HG02759 (cell line): Measurements from ENCODE around the gene SOBP.
"Not testable (repeated sequence)": the region's sequence is repeated elsewhere in the genome, so short reads cannot be mapped to it uniquely, and the experiment has no call there.

Experiments
- ATAC-seq: cut with Tn5 transposase; IDR thresholded peaks from one replicate; pipeline ENCODE4 v1.9.1; 2021; ENCODE audit warnings: mild to moderate bottlenecking, moderate library complexity; ENCODE audit not compliant: unreplicated experiment

The SOBP gene, protein sequence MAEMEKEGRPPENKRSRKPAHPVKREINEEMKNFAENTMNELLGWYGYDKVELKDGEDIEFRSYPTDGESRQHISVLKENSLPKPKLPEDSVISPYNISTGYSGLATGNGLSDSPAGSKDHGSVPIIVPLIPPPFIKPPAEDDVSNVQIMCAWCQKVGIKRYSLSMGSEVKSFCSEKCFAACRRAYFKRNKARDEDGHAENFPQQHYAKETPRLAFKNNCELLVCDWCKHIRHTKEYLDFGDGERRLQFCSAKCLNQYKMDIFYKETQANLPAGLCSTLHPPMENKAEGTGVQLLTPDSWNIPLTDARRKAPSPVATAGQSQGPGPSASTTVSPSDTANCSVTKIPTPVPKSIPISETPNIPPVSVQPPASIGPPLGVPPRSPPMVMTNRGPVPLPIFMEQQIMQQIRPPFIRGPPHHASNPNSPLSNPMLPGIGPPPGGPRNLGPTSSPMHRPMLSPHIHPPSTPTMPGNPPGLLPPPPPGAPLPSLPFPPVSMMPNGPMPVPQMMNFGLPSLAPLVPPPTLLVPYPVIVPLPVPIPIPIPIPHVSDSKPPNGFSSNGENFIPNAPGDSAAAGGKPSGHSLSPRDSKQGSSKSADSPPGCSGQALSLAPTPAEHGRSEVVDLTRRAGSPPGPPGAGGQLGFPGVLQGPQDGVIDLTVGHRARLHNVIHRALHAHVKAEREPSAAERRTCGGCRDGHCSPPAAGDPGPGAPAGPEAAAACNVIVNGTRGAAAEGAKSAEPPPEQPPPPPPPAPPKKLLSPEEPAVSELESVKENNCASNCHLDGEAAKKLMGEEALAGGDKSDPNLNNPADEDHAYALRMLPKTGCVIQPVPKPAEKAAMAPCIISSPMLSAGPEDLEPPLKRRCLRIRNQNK

DNA sequence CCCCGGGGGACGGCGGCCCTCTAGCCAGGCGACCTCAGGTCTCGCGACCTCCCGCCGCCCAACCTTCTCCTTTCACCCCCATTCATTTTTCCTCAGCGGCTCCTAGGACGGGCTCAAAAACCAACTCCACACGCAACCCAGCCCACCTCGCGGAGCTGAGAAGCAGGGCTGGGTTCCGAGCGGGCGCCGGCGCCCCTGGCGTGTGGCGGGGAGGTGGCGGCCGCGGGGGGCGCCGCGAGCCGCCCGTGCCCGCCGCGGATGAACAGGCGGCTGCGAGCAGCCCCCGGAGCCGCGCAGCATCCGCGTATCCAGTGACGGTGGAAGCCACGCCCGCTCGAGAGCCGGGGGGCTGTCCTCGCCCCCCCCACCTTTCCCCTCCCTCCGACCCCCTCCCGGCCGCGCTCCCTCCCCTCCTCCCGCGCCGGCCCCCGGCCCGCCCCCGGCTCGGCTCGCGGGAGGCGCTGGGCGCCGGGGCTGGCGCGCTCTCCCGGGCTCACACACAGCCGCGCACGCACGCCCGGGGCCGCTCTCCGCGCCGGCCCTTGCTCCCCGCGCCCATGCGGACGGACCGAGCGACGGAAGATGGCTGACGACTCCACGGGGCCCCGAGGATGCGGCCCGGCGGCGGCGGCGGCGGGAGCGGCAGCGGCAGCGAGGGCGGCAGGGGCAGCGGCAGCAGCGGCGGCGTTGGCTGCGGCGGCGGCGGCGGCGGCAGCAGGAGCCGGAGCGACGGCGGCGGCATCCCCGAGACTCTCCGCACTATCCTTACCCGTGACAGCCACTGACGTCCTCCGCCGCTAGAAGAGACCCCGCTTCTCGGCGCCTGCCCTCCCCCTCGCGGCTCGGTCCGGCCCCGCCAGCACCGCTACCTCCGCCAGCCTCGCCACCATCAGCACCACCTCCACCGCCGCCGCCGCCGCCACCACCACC lies at the start of gene SOBP:
Gene SOBP, plus strand, starts transcription at position 482 of the 930 bp plus-strand sequence. CDS start 500 bp downstream, outside the sequence.
- ATAC-seq: peak; percentile 60

DNA sequence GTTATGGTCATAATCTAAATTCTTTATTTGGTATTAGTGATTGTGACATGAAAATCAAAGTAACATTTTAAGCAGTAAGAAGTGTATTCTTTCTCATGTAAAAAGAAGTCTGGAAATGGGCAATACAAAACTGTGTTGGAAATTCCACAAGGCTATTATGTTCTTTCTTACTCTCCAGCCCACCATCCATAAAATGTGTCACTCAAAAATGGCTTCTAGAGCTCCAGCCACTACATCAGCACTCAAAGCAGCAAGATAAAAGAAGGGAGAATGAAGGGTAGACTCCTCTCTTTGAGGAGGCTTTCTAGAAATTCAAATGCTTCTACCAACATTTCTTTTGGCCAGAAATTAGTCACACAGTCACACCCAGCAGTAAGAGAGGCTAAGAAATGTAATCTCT lies 49.0 kb upstream of the SOBP start:
- no peak for ATAC-seq

DNA sequence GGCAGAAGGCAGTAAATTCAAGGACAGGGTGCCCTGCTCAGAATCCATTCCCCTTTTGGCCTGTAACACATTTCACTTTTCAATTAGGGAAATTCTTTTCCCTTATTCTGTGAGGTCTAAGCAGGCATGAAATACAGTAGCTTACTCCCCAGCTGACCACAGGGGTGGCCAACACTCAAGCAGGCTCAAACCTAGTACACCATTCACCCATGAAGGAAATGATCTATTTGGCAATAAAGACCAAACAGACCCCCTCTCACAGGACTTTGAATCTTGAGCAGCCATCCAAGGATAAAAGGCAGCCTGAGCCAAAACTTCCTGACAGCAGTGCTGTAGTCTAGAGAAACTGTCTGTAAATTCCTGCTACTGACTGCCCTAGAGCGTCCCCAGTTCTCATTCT lies 48.2 kb upstream of the SOBP start:
- ATAC-seq: no peak

DNA sequence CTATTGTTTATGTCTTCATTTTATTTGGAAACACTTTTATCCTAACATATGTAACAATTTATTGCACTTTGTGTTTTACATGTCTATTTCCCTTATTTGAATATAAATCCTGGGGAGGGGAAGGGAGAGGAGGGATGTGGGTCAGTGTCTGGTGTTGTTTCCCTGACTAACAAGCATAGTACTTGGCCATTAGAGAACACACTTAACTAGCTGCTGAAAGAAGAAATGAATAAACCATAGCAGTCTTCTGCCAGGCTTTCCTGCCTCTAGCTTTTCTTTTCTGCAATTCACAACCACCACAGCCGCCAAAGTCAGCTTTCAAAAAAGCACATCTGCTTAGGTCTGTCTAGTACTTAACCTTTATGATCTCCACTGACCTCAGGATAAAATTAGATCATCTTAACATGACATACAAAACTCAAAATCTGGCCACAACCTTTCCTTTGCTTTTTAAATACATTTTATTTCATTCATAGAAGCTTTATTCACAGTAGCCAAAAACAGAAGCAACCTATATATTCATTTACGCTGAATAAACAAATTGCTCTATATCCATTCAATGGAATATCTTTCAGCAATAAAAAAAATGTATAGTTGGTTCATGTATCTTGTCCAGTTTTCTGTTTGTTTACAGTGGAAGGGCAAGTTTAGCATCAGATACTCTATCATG lies 46.8 kb upstream of the SOBP start:
- no peak for ATAC-seq

DNA sequence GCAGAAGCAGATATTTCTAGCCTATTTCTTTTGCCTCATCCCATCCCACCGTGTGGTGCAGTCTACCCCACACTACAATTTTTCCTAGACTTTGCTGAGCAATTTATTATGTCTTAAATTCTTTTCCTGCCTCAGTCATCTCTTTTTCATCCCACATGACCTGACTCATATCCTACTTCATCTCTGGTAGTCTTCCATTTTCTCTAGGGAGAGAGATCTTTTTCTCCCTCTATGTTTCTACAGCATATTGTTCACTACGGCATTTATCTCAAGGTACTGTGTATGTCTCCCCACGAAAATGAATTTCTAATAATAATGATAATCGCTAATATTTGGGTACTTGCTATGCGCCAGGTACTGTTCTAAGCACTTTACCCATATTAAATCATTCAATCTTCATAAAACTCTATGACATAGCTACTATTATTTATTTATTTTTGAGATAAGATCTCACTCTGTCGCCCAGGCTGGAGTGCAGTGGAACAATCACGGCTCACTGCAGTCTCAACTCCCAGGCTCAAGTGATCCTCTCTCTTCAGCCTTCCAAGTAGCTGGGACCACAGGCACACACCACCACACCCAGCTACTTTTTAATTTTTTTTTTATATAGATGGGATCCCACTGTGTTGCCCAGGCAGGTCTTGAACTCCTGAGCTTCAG lies 46.2 kb upstream of the SOBP start:
- no peak for ATAC-seq

DNA sequence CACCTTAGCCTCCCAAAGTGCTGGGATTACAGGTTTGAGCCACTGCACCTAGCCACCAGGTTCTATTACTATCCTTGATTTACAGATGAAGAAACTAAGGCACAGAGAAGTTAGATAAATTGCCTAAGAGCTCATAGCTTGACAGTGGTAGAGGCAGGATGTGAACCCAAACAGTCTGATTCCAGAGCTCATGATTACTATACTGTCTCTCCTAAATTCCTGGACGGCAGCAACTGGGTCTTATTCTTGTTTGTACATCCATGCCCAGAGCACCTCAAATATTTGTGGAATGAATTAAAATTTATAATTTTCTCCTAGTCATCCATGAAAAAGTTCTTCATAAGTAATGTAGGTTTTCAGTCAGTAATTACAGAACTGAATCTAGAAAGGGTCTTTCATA lies 45.6 kb upstream of the SOBP start:
- no peak for ATAC-seq

DNA sequence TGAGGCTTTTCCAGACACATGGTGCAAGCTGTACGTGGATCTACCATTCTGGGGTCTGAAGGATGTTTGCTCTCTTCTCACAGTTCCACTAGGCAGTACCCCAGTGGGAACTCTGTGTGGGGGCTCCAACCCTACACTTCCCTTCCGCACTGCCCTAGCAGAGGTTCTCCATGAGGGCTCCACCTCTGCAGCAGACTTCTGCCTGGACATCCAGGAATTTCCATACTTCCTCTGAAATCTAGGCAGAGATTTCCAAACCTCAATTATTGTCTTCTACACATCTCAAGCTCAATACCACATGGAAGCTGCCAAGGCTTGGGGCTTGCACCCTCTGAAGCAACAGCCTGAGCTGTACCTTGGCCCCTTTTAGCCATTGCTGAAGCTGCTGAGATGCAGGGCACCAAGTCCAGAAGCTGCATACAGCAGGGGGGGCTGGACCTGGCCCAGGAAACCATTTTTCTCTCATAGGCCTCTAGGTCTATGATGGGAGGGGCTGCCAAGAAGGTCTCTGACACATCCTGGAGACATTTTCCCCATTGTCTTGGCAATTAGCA lies 42.2 kb upstream of the SOBP start:
- ATAC-seq: no peak

DNA sequence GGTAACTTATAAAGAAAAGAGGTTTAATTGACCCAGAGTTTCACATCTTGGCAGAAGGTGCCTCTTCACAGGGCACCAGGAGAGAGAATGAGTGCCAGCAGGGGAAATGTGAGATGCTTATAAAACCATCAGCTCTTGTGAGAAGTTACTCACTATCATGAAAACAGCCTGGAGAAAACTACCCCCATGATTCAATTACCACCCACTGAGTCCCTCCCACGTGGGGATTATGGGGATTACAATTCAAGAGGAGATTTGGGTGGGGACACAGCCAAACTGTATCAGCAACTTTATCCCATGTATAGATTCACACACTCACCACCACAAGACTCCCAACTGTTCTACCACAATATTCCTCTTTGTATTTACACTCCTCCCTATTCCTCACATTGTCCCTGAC lies 41.1 kb upstream of the SOBP start:
- no peak for ATAC-seq

DNA sequence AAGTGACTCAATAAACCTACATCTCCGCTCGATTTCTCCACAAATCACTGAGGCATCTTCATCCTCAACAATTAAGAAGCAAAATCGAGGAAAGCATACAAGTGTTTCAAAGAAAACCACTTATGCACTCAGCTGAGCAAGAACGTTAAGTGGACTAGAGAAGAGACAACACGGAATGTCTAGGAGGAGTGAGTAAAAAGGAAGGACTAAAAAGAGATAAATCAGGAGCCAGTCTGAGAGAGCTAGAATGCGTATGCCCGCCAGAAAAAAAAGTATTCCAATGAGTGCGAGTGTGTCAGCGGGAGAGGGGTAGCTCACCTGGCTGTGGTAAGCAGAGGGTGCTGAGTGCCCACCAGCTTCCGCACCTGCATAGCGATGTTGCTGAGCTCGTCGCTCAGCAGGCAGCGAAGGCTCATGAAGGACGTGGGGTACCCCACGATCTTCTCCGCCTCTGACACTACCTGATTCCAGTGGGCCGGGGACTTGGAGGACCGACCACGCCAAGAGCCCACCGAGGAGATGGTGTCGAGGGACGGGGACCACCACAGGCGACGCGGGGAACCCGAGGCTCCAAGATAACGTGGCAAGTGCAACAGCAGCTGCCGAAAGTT lies 31.1 kb upstream of the SOBP start:
- peak; percentile 31 for ATAC-seq

DNA sequence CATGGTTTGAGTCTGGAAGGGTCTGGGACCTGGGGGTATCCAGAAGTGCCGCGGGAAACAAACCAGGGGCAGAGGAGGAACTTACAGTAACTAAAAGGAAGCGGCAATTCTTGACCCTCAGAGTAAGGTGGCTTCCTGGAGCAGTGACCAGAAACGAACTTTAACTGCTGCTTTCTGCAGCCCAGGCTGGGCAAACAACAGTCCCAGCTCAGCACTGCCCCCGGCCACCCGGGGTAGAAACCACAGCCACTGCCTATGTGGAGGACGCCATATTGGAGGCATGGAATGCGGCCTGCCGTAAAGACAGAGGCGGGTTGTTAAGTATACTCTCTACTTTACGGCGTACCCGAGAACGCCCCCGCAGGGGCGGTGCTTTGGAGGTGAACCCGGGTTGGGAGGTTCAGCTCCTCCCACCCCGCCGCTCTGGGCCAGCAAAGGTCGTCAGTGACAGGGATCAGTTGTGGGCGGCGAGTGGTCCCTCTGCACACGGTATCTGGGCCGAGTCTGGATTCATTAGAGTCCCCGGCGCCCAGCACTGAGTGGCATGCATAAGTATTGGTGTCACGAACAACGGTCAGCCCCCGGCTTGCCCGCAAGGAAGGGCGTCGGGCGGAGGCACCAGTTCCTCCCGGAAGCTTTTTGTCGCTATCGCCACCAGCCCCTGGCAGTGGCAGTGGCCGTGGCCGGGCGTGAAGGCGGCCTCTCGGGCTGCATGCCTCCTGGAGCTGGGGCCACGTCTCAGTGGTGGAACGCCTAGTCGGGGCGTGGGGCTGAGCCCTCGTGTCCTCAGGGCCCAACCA lies 30.4 kb upstream of the SOBP start, which contains the start of gene PDSS2:
Gene PDSS2, minus strand, starts transcription at position 282 of the 800 bp plus-strand sequence. Its CDS starts 279 bp downstream, at position 3.
- peak; percentile 95 for ATAC-seq

DNA sequence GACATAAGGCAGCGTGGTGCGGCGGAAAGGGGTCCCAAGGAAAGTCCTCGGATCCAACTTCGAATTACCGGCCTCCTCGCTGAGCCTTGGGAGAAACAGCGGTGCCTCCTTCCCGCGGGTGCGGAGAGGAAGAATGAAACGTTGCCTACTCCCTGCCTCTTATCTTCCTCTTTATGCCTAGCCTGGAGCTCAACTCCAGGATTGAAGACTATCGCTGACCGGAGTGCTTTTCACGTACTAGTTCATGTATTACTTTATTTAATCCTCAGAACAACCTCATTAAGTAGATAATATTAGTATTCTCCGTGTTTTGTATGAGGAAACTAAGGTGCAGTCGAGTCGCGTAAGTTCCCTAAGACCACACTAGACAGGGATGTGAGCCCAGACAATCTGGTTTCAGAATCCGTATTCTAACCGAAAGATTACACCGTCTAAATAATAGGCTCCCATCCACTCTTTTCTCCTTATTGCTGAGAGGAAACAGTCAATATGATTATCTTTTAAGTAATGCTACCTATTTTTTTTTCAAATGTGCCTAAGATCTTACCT lies 29.8 kb upstream of the SOBP start:
- no peak for ATAC-seq

DNA sequence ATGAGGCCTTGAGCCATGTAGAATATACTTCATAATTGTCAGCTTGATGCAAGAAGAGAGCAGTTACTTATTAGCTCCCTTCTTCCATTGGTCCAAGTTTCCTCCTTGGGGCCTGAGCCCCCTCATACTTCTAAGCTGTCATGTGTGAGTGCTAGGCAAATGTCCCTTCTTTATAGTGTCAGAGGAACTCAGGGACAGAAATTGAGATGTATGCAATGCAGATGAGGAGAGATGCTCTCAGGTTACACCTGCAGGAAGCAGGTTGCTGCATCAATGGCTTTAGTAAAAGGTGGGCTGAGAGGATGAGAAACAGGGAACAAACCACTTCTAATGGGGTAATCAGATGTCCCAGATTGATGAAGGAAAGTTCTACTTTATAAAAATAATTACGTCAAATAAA lies 23.9 kb upstream of the SOBP start:
- ATAC-seq: no peak

DNA sequence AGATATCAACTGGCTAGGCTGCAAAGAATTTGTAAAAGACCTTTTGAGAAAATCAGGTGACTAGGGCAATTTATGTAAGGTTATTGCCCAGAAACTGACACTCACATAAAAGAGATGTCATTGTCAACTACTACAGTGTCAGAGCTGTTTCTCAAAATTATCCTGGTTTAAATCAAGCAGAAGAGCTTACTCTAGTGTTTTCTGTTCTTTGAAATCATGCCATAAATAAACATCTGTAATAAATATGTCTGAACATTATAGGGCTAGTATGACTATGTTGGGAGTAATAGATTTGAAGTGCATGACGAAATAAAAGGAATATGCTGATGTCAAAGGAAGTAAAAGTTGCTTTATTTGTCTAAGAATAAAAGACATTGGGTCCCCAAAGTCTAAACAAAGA lies 19.6 kb upstream of the SOBP start:
- no peak for ATAC-seq

DNA sequence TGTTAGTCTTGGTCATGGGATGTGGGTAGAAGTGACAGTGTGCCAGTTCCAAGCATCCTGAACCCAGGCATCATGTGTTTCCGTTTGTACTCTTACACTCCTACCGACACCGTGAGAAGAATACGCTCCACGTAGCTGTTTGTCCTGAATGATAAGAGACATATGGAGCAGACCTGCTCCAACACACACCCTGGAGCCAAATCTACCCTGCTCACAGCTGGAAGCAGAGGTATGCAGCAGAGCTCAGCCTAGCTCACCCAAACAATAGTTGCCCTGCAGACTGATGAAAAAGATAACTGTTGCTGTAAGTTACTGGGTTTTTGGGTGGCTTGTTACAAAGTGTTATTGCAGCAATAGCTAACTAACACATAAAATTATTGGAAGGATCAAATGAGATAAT lies 16.3 kb upstream of the SOBP start:
- ATAC-seq: no peak

DNA sequence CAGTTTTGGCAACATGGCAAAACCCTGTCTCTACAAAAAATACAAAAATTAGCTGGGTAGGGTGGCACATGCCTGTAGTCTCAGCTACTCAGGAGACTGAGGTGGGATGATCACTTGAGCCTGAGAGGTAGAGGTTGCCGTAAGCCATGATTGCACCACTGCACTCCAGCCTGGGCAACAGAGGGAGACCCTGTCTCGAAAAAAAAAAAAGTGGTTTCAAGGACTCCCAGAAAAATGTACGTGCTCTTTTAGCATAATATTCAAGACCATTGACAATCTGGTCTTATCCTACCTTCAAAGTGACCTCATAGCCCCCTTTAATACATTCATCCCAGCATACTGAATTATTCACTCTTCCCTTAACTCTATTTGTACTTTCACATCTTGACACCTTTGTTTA lies 14.6 kb upstream of the SOBP start:
- ATAC-seq: not testable (repeated sequence)

DNA sequence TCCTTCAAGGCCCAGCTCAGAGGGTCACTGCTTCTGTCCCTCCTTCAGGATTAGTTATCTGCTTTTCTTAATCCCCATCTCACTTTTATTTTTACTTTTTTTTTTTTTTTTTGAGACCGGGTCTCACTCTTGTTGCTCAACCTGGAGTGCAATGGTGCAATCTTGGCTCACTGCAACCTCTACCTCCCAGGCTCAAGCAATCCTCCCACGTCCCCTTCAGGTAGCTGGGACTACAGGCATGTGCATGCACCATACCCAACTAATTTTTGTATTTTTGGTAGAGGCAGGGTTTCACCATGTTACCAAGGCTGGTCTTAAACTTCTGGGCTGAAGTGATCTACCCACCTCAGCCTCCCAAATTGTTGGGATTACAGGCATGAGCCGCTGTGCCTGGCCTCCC lies 14.1 kb upstream of the SOBP start:
- not testable (repeated sequence) for ATAC-seq

DNA sequence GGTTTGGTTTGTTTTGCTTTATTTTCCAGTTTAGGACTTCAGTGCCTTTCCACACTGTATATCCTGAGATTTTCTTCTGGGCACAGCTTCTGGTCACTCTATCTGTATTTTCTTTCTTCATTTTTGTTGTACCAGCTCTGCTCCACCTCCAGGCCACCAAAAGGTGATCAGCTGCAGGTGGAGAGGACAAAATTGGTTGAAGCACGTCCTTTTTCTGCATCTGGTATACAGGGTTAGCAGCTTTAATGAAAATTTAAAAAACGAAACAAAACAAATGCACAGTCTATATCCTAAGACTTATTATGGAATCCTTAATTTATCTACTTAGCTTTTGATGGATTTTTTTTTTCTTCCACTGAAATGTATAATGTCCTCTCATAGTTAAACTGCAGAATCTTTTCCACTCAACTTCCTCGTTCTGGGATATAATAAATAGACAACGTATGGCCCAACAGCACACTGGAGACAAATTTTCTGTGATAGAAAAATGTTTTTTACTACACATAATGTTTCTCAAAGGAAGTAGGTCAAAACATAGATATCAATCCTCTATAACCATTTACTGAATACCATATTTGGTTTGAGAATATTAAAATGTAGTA lies 10.7 kb upstream of the SOBP start:
- ATAC-seq: no peak
